GM12892 (cell line): ENCODE data around the gene CACHD1.

Source experiments
- POLR2A ChIP-seq: IDR thresholded peaks from 2 replicates; pipeline ENCODE4 v1.6.1; 2011; ENCODE audit warnings: low read depth, low read length, control low read depth
- POLR2AphosphoS5 ChIP-seq: IDR thresholded peaks from 2 replicates; pipeline ENCODE4 v1.6.1; 2011; ENCODE audit warnings: low read depth, low read length, control low read depth

- TF ChIP-seq POLR2A, result no peak
- no peak for TF ChIP-seq POLR2AphosphoS5
Observed at GRCh38 chr1:64699327-64699726, 229.4 kb downstream of the CACHD1 start.
